ENCODE measurements around the gene DGLUCY.

- no peak for TF ChIP-seq CTCF (IDR thresholded peaks at IDR 0.05)
- no peak for TF ChIP-seq POLR2A (IDR thresholded peaks at IDR 0.05)
Observed at GRCh38 chr14:91108941-91109611, 4.8 kb upstream of the DGLUCY start.

Data from ovary (tissue), 3 donors.